CD4-positive, alpha-beta T cell treated with Interferon alpha-2 for 1 hour (primary cell): ENCODE results near the gene ARHGAP8.

ENCODE experiments used
- DNase-seq, 2 donors: peaks; one replicate each; pipeline ENCODE4 v3.0.0-alpha.2; 2020 to 2022

The ARHGAP8 gene

GRCh38 chr22:44752285-44753188 lies at the start of gene ARHGAP8:
Gene ARHGAP8, plus strand, starts transcription at chr22:44752575. Its CDS starts 33,953 bp downstream, at chr22:44786528.
- DNase-seq, result peak in 1 of 2 donors; percentile 36

GRCh38 chr22:44703255-44703870 lies 49.0 kb upstream of the ARHGAP8 start:
- no peak for DNase-seq

- DNase-seq, result no peak
Observed at GRCh38 chr22:44704159-44705021, 48.0 kb upstream of the ARHGAP8 start.

- no peak for DNase-seq
Observed at GRCh38 chr22:44705022-44705297, 47.4 kb upstream of the ARHGAP8 start.

GRCh38 chr22:44706488-44706887 lies 45.9 kb upstream of the ARHGAP8 start:
- DNase-seq, result no peak

GRCh38 chr22:44707178-44707577 lies 45.2 kb upstream of the ARHGAP8 start:
- DNase-seq, result no peak

- no peak for DNase-seq
Observed at GRCh38 chr22:44707752-44708151, 44.6 kb upstream of the ARHGAP8 start.

GRCh38 chr22:44709881-44710392 lies 42.4 kb upstream of the ARHGAP8 start:
- peak; percentile 32 to 56 for DNase-seq

- DNase-seq, result peak; percentile 53 to 60
Observed at GRCh38 chr22:44710474-44711240, 41.7 kb upstream of the ARHGAP8 start.

- DNase-seq, result no peak
Observed at GRCh38 chr22:44711241-44711560, 41.2 kb upstream of the ARHGAP8 start.

- DNase-seq, result no peak
Observed at GRCh38 chr22:44711690-44712555, 40.5 kb upstream of the ARHGAP8 start.

- no peak for DNase-seq
Observed at GRCh38 chr22:44712962-44713361, 39.4 kb upstream of the ARHGAP8 start.

- no peak for DNase-seq
Observed at GRCh38 chr22:44714703-44715350, 37.5 kb upstream of the ARHGAP8 start.

GRCh38 chr22:44718418-44718817 lies 34.0 kb upstream of the ARHGAP8 start:
- DNase-seq, result peak in 1 of 2 donors; percentile 36

GRCh38 chr22:44719586-44720368 lies 32.6 kb upstream of the ARHGAP8 start:
- DNase-seq, result no peak

- no peak for DNase-seq
Observed at GRCh38 chr22:44721213-44721612, 31.2 kb upstream of the ARHGAP8 start.

GRCh38 chr22:44722611-44723010 lies 29.8 kb upstream of the ARHGAP8 start:
- no peak for DNase-seq

GRCh38 chr22:44723801-44724200 lies 28.6 kb upstream of the ARHGAP8 start:
- DNase-seq, result no peak

GRCh38 chr22:44724416-44724815 lies 28.0 kb upstream of the ARHGAP8 start:
- DNase-seq, result no peak

- DNase-seq, result no peak
Observed at GRCh38 chr22:44724859-44725258, 27.5 kb upstream of the ARHGAP8 start.
